Stimulated activated CD4-positive, alpha-beta T cell treated with anti-CD3 and anti-CD28 coated beads, TNF-alpha, amount 100 ng/mL, for 1 hour (primary cell): ENCODE results near the gene DHX29.

Source experiments
- DNase-seq, 3 donors: peaks; one replicate each; pipeline ENCODE4 v3.0.0-alpha.2; 2020; ENCODE audit warnings: low read depth in 3 of 3, low spot score in 1 of 3

Gene DHX29

DNA sequence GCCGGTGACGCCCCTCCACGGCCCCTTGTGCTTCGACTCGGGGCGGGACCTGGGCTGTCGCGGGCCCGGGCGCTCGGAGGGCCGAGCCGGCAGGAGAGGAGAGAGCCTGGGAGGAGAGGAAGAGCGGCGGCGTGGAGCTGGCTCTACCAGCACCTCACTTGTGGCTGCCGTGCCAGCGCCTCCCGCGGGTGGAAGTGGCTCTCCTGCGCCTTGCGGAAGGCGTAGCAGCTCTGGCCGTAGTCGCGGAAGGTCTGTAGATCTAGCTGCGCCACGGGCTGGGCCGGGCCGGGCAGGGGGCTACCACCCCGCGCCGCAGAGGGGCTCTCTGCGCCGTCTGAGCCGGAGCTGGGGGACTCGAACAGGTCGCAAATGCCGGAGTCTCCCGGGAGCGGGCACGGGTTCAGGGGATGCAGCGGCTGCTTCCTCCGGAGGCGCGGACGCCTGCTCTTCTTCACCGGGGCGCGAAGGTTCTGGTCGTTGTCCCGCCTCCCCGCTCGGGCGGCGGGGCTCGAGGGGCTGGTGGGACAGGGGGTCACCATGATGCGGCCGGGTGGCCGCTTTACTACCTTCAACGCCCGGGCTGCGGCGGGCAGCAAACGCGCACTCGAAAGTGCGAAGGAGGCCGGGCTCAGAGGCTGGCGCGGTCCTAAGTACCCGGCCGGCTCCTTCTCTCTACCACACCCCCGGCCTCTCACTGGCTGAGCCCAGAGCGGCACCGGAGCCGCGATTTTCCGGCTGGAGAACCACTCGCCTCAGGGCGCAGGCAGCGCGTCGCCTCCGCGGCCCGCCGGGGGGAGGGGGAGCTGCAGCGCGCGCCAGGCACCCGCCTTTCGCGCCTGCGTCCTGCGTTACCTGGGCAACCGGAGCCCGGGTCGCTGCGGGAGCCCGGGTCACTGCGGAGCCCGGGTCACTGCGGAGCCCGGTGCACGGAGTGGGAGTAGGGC lies 74.2 kb downstream of the DHX29 start, which contains the start of gene CCNO:
Gene CCNO (minus strand): TSS at position 624 of the 944 bp plus-strand sequence. CDS start 85 bp downstream, at position 539.
- no peak for DNase-seq

DNA sequence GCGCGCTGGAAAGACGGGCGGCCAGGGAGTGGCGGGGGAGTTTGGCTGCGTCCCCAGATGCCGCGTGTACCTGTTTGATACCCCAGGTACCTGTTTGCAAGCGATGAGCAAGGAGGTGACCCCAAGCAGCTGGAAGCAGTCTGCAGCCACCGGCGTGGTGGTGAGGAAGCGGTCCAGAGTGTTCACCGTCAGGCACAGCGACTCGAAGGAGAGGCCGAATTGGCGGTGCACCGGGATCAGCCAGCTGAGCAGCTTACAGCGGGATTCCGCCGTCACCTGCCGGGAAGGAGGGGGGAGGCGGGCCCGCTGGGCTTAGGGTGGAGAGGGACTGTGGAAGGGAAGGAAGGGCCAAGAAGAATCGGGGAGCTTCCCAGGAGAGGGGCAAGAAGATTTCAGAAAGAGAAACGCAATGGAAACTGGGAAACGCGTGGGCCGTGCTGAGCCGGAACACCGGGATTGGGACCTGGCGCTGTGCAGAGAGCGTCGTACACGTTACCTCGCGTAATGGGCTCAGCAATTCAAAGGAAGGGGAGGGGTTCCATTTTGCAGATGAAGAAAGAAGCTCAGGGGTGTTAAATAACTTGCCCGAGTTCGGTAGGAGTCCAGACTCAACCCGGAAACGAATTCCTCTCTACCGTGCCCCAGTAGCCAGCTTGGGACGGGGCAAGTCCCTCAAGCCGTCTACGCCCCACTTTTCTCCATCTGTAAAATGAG lies 75.1 kb downstream of the DHX29 start:
- no peak for DNase-seq

DNA sequence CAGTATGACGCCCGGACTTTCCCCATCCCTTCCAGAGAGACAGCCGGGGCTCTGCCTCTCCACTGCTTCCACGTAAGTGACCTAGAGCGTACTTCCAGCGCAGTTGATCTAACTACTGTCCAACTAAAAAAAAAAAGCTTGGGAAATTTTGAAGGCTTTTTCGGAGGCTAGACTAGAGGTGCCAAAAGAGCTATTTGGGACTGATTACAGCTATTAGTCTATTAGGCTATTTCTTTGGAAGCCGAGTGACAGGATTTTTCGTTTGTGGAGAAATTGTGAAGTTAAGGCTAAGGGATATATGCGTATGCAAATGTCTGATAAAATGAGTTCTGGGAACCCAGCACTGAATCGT lies 75.6 kb downstream of the DHX29 start:
- DNase-seq = no peak

DNA sequence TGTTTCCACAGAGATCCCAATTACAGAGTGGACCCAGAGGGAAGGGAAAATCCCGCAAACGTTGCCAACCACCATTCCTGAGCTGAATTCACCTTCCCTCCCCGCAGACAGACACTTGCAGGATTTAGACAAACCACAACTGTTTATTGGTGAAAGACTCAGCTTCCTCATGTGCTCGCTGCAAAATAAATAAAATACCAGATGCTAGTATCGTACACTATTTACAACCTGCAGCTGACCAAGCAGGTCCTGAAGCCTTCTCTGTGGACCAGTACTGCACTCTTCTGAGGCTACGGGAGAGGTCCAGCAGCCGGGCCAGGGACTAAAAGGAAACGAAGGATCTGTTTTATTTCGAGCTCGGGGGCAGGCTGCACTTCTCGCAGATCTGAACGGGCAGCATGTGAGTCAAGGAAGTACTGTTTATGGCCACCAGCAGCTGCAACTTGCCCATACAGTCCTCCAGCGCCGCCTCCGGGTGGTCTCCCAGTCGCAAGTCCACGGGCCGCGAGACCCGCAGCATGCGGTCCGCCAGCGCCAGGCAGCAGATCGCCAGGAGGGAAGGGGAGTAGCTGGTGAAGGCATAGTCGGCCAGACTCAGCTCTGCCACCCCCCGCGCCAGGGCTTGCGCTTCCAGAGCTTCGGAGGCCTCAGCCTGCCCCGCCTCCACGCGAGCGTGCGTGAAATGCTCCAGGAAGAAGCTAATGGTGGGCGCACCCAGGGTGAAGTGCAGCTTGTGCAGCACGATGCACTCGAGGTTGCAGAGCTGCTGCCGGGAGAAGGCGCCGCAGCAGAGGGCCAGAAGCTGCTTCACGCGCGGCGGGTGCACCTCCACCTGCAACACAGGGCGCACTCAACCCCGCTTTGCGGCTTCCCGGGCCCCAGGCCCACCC lies 76.2 kb downstream of the DHX29 start:
- no peak for DNase-seq

DNA sequence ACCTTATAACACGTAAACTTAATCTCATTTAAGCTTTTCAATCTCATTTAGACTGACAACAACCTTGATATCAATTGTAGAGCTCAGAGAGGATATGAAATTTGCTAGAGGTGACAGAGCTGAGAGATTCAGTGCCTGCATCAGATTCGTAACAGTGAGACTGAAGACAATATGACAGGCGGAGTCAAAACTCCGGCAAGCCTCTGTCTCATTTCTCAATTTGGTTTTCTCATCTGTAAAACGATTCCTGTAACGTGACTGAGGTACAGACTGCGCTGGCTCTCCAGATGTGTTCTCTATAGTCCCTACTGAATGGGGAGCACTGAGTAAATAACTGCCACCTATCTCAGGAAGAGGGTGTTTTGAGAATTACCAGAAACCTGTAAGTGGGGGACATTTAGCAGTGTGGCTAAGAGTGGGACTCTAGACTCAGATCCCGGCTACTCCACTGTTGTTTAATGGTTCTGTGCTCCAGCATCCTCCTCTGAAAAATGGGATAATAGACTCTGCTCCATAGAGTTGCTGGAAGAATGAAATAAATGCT lies 77.3 kb downstream of the DHX29 start:
- no peak for DNase-seq

DNA sequence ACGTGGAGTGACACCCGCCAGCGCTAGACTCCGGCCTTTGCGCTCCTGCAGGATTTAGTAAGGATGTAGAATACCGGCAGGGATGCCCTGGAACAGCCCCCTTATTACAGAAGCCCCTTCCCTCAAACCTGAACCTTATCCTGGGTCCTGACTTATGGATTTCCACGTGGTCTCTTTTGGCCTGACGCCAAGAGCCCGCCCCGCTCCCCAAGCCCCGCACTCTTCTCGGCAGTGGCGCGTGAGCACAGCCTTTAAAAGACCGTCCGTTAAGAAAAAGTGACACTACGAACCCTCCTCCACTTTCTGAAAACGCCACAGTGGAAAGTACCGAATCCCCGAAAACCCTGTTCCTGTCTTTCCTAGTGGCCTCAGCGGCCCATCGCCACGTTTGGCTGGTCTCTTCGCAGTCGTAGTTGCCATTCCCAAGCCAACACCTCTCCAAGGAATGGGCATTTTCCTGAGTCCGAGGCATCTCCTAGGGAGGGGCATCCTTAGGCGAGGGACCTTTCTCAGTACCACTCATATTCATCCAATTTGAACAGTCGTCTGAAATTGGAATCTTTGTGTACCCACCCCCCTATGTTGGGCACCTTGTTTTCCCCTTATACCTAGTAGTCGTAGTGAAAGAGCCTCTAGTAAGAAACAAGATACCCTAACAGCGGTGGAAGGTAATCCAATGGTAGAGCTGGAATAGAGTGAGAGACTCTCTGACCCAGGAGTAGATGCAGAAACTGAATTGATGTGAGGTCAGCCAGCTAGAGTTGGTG lies 79.6 kb downstream of the DHX29 start:
- no peak for DNase-seq

DNA sequence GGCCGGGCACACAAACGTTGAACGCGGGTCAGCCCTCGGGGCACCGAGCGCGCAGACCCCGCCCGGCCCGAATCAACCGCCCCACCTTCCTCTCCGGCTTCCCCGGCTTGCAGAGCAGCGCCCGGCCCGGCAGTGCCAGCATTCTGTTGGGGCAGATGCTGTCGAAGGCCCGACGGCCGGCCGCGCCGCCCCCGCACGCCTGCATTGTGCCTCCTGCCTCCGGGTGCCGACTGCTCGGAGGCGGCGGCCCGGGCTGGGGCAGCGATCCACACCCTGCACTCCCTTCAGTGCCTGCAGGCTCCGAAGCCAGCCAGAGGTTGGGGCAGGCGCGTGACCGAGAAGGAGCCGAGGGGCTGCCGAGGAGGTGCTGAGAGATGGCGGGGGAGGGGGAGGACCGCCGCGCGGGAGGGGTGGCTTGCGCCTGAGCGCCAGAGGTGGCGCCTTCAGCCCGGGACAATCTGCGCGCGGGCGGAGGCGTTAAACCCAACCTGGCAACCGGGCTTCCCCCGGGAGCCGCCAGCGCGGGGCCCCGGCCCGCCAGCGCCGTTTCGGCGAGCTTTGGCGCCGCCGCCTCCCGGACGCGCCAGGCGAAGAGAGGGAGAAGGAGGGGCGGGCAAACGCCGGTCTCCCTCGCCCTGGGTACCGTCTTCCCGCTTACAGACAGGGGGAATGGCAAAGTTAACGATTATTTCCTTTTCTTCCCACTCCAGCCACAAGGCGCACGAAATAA lies 80.4 kb downstream of the DHX29 start, which contains the start of gene MCIDAS:
Gene MCIDAS (minus strand): TSS at position 382 of the 730 bp plus-strand sequence. CDS start 177 bp downstream, at position 205.
- no peak for DNase-seq

DNA sequence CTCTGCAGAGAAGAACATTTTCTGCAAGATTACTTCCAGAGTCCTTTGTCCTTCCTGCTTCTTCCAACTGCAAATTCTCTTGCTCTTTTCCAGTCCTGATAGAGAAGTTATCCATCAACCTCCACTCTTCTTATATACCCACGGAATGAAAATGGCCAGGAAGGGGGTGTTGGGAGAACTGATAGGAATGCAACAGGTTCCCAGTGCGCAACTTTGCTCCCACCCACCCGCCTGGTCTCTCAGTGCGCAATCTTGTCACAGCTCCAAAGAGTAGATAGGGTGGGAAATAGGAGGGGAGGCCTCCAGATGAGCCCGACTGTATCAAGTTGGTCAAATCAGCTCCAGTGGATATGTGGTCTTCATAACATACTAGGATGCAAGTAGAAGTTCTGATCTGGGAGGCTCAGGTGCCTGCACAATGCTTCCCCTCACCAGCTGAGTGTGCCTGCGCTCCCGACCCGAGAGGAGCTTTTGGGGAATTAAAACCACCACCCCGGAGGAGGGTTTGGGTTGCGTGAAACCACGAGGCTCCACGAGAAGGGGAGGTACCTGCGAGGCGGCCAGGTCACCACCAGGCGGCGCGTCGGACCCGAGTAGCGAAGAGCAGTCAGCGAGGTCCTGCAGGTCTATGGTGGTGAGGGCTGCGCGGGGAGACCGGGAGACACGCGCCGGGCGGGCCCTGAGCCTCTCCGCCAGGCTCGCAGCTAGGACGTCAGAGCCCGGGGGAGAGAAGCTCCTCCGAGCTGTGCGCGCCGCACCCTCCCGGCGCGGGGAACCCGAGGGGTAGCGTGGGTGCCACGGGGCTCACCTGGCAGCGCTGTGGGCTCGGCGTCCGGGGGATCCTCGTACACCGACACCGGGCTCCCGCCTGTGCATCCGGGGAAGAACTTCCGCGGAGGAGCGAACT lies 81.2 kb downstream of the DHX29 start:
- no peak for DNase-seq

DNA sequence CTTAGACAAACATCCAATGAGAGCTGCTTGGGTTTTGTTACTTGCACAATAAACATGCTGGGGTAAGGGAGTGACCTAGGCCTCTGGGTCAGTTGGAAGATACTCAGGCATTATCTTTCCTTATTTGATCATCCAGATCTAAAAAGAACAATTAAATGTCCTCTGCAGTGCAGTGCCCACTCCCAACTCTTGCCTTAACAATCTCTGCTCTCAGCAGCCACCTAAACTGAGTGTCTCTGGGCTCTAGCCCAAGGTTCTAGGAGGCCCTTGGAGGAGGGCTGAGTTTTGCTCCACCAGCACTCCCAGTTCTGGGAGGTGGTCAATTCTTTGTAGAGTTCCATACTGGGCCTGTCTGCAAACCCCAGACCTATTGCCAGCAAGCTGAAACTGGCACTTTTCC lies 82.1 kb downstream of the DHX29 start:
- no peak for DNase-seq

DNA sequence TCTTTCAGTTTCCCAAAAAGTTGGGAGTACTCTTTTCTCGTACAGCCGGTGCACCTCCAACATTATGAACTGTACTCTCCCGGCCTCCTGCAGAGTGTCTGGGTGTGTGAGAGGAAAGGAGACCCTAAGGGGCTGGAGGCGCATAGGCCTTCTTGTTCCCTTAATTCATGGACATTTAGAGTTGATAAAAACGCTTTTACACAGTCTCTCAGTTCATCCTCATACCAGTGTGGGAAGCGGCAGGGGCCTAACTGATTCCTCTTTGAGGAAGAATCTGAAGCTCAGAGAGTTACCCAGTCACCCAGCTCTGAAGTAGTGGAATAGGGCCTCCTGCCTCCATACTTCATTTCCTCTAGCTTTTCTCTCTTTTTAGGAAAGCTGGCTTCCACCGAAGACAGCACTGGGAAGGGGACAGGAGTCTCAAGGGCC lies 83.7 kb downstream of the DHX29 start:
- DNase-seq = no peak

DNA sequence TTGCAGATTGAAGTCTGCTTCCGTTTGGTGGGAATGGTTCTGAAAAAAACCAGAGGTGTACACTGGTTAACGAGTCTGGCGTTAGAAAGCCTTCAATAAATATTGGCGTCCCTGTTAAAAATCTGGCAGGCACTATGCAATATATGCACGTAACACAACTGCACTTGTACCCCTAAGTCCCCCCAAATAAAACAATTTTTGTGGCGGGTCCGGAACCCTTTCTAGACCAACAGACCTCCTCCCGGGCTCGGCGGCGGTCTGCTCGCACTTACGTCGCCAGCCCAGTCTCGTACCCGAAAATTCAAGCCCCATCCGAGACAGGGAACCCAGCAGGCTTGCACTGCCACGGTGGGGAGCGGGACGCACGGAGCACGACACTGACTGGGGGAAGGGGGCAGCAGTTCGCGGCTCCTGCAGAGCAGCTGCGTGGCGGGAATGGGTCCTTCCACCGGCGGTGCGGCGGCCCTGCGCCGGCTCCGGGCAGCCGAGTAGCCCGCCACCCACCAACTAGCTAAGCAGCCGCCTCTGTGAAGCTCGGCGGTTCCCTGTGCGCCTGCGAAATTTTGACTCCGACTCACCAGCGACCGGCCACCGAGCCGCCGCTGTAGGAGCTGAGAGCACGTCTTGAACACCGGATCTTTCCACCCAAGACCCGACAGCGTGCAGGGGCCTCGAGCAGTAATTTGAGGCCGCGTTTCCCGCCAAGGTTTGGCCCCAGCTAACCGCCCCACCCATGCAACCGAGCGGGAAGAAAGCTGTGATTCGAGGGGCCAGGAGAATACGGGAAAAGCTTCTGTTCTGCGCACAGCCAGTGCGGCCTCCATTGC lies 84.3 kb downstream of the DHX29 start:
- no peak for DNase-seq

DNA sequence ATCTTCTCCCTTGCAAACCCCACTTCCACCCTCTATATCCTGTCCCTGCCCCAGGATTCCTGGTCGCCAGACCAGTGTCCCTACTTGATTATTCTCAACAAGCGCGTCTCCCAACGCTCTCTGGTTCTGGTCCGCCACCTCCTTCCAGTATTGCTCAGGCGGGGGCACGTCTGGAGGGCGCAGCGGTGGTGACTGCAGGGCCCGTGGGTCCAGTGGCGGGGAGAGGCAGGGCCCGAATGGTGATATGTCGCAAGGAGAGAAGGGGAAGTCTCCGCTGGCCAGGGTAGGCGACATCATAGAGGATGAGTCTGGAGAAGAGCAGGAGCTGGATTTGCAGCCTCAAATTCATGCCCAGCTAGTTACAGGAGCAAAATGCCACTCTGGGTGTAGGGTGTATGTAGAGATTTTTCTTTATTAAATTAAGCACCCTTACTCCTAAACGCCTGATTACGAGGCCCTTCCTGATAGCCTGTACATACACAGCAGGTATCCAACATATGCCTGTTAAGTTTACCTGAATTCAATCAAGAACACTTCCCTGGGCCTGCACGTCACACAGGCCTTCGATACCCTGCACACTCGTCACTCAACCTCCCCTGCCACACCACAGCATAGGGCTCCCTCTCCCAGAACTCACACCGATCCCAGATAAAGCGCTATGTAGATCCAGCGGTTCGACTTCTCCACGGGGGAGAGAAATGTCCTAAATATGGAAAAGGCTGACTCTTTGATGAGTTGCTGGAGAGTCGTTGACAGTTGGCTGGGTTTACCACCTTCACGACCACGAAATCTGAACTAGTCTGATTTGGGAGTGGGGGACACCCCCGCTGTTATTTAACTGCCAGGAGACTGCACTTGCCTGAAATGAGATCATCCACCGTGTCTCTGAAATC lies 85.2 kb downstream of the DHX29 start:
- DNase-seq = no peak

DNA sequence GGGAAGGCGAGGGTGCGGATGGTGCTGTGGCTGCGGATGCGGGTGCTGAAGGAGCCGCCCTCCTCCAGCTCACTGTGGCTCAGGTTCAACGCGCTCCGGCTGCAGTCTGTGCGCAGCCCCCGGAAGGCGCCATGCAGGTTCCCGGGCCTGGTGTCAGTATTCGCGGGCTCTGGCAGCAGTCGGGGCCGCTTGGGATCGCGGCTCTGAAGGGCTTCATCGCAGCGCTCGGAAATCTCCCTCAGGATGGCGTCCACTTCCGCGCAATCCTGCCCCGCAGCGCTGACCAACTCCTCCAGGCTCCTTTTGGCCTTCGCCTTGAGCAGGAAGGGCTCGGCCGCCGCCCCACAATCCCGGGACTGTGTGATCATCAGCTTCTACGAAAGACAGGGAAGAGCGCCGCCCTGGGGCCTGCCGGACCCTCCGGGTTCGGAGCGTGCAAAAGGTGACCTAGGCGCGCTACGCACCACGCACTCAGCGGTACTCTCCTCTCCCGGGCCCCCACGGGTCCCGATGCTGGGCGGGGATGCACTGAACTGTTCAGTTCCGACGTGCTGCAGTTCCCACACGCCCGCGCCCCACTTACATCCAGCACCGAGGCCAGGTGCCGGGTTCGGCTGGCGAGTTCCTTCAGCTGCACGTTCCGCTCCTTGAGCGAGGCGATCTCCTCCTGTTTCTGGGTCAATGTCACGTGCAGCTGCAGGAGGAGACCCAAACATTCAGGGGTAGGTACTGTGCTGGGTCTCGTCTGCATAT lies 86.9 kb downstream of the DHX29 start:
- DNase-seq = no peak

DNA sequence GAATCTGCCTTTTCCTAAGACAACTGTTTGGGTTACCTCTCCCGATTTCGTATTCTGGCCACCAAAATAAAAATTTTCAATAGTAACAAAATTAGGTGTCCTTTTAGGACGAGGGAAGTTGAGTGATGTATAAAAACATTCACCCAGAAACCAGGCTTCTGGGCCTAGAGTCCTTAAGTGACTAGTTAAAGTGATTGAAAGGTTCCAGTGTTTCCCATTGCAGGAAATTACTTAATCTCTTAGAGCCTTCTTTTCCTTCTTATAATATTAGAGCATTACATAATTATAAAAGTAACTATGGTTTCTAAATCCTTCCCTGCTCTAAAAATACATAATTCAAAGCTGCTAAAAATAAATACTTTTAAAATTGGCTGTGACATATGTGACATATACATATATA lies 87.7 kb downstream of the DHX29 start:
- DNase-seq = no peak

DNA sequence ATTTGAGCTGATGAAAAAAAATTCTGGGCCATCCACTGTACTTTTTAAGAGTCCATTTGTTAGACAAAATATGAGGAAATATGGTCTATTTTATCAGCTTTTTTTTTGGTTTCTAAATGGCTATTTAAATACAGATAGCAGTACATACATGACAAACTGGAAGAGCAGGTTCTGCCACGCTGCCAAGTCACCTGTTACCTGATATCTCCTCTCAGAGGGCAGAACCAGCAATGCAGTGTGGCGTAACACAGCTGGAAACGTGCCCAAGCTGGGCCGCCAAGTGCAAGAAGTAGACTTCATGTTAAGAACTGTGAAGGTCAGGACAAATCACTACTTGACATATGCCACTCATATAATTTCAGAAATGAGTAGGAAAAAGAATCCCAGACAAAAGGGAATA lies 88.5 kb downstream of the DHX29 start:
- no peak for DNase-seq
